Measurements from ENCODE around the gene NFATC2. TPM values are rescaled to one million over a fixed set of nuclear protein-coding genes. Genes with fewer than 3 reads are reported as not detected.

Gene NFATC2
- total RNA-seq, 2 donors from 2014 or later = 4.3 to 8.4 TPM

GRCh38 chr20:51522207-51522606 lies 20.3 kb downstream of the NFATC2 start:
- no peak overlapping the region for H3K27ac ChIP-seq
- no peak for DNase-seq (ENCODE audit: low spot score)
- H3K27me3 ChIP-seq (replicated peaks; ENCODE audit: insufficient read depth) = no peaks in the 10 kb centered on the region
- H3K4me1 ChIP-seq (replicated peaks) = peaks cover 2% of the 10 kb centered on the region
- TF ChIP-seq POLR2A (IDR thresholded peaks at IDR 0.05) (no peak), POLR2AphosphoS5 (IDR thresholded peaks at IDR 0.05) (no peak), CTCF (IDR thresholded peaks at IDR 0.05) (no peak)
- intact Hi-C loops (cut with DNase I) = no loop called here
- H3K9me3 ChIP-seq = no peaks in the 10 kb centered on the region
- no peaks in the 10 kb centered on the region for H3K36me3 ChIP-seq
- H3K4me3 ChIP-seq = no peak overlapping the region
- WGBS = 96% methylated on average over 9 of the region's 9 CpGs

DNA sequence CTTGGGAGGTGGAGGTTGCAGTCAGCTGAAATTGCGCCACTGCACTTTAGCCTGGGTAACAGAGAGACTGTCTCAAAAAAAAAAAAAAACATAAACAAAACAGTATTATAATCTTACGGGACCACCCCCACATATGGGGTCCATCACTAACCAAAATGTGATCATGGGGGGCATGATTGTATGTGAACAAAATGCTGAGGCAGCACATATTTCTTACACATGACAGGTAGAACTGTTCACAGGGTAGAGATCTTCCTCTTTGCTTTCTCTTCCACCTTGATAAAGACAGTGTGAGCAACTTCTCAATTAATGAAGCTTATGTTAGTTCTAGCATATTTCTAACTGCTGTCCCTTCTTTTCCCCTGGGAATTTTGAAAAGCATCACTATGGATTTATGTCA lies 24.7 kb downstream of the NFATC2 start:
- DNase-seq (ENCODE audit: low spot score) = no peak
- 94% methylated on average over 2 of the region's 2 CpGs for WGBS
- intact Hi-C loops (cut with DNase I) = no loop called here
- no peak for TF ChIP-seq POLR2A (IDR thresholded peaks at IDR 0.05)
- TF ChIP-seq POLR2AphosphoS5 (IDR thresholded peaks at IDR 0.05) = no peak
- no peak for TF ChIP-seq CTCF (IDR thresholded peaks at IDR 0.05)
- no peaks in the 10 kb centered on the region for H3K9me3 ChIP-seq
- no peaks in the 10 kb centered on the region for H3K27me3 ChIP-seq (replicated peaks; ENCODE audit: insufficient read depth)
- H3K4me1 ChIP-seq (replicated peaks) = no peaks in the 10 kb centered on the region
- no peak overlapping the region for H3K27ac ChIP-seq
- H3K4me3 ChIP-seq = no peak overlapping the region
- H3K36me3 ChIP-seq = no peaks in the 10 kb centered on the region

DNA sequence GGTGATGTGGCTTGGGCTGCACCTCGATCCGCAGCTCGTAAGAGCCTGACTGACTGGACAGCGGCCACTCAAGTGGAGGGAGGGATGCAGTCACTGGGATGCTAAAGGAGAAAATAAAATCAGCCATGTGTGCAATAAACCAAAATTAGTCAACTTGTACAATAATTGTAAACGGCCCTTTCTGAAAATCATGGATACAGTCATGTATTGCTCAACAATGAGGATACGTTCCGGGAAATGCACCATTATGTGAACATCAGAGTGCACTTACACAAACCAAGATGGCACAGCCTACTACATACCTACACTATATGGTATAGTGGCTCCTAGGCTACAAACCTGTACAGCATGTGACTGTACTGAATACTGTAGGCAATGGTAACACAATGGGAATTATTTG lies 25.7 kb downstream of the NFATC2 start:
- H3K36me3 ChIP-seq = no peaks in the 10 kb centered on the region
- no peaks in the 10 kb centered on the region for H3K4me1 ChIP-seq (replicated peaks)
- DNase-seq (ENCODE audit: low spot score) = no peak
- no peak overlapping the region for H3K27ac ChIP-seq
- H3K9me3 ChIP-seq = no peaks in the 10 kb centered on the region
- 98% methylated on average over 7 of the region's 7 CpGs for WGBS
- TF ChIP-seq CTCF (IDR thresholded peaks at IDR 0.05) = no peak
- TF ChIP-seq POLR2A (IDR thresholded peaks at IDR 0.05) = no peak
- no peak for TF ChIP-seq POLR2AphosphoS5 (IDR thresholded peaks at IDR 0.05)
- H3K27me3 ChIP-seq (replicated peaks; ENCODE audit: insufficient read depth) = no peaks in the 10 kb centered on the region
- intact Hi-C loops (cut with DNase I) = no loop called here
- H3K4me3 ChIP-seq = no peak overlapping the region

DNA sequence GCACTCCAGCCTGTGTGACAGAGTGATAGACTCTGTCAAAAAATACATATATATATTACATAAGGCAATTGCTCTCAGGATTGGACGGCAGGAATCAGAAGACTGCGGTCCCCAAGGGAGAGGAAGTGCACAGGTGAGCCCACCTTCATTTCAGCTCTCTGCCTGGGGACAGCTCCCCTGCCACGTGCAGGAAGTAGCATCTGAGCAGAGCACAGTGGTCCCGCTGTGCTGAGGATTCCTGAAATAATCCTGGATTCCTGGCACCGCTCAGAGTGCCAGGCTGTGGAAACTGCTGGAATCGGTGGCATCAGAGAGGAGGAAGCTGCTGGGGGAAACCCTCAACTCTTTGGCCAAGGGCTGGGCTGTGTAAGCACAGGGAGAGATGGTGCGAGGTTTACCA lies 27.7 kb downstream of the NFATC2 start:
- no peaks in the 10 kb centered on the region for H3K9me3 ChIP-seq
- H3K27me3 ChIP-seq (replicated peaks; ENCODE audit: insufficient read depth) = no peaks in the 10 kb centered on the region
- no peak for TF ChIP-seq CTCF (IDR thresholded peaks at IDR 0.05)
- TF ChIP-seq POLR2A (IDR thresholded peaks at IDR 0.05) = no peak
- TF ChIP-seq POLR2AphosphoS5 (IDR thresholded peaks at IDR 0.05) = no peak
- intact Hi-C loops (cut with DNase I) = no loop called here
- DNase-seq (ENCODE audit: low spot score) = no peak
- no peaks in the 10 kb centered on the region for H3K4me1 ChIP-seq (replicated peaks)
- no peak overlapping the region for H3K27ac ChIP-seq
- no peaks in the 10 kb centered on the region for H3K36me3 ChIP-seq
- WGBS = 87% methylated on average over 7 of the region's 7 CpGs
- no peak overlapping the region for H3K4me3 ChIP-seq

GRCh38 chr20:51514249-51514648 lies 28.3 kb downstream of the NFATC2 start:
- Histone ChIP-seq H3K36me3 (no peaks in the 10 kb centered on the region), H3K4me3 (no peak overlapping the region), H3K27me3 (replicated peaks; ENCODE audit: insufficient read depth) (no peaks in the 10 kb centered on the region), H3K4me1 (replicated peaks) (no peaks in the 10 kb centered on the region), H3K27ac (no peak overlapping the region), H3K9me3 (no peaks in the 10 kb centered on the region)
- DNase-seq (ENCODE audit: low spot score) = no peak
- TF ChIP-seq POLR2A (IDR thresholded peaks at IDR 0.05) = no peak
- TF ChIP-seq CTCF (IDR thresholded peaks at IDR 0.05) = no peak
- no peak for TF ChIP-seq POLR2AphosphoS5 (IDR thresholded peaks at IDR 0.05)
- intact Hi-C loops (cut with DNase I) = no loop called here
- 68% methylated on average over 3 of the region's 3 CpGs for WGBS
